ENCODE measurements around the gene CASS4. TPM values are rescaled to one million over a fixed set of nuclear protein-coding genes. Genes with fewer than 3 reads are reported as not detected.

Gene CASS4
- total RNA-seq, 1 donor from 2014 or later: 0.56 TPM

GRCh38 chr20:56424931-56425330 lies 12.9 kb downstream of the CASS4 start:
- H3K27me3 Mint-ChIP-seq: peaks cover 6% of the 10 kb centered on the region

GRCh38 chr20:56426026-56426425 lies 14.0 kb downstream of the CASS4 start:
- Mint-ChIP-seq H3K4me3 (no peak overlapping the region), H3K27me3 (peaks cover 6% of the 10 kb centered on the region)

More at GRCh38 chr20:56424931-56425330, 12.9 kb downstream of the CASS4 start:
- no peak overlapping the region for H3K4me3 Mint-ChIP-seq
- no peak overlapping the region for H3K27ac Mint-ChIP-seq
- TF ChIP-seq CTCF (conservative IDR thresholded peaks at IDR 0.05): no peak
- H3K36me3 Mint-ChIP-seq: no peaks in the 10 kb centered on the region
- DNase-seq (ENCODE audit: extremely low spot score, unreplicated experiment): no peak
- no peaks in the 10 kb centered on the region for H3K9me3 Mint-ChIP-seq
- peaks cover 13% of the 10 kb centered on the region for H3K4me1 Mint-ChIP-seq (ENCODE audit: unreplicated experiment)

GRCh38 chr20:56426926-56427325 lies 14.9 kb downstream of the CASS4 start:
- no peak overlapping the region for H3K4me3 Mint-ChIP-seq
- H3K9me3 Mint-ChIP-seq: no peaks in the 10 kb centered on the region
- H3K27me3 Mint-ChIP-seq: peaks cover 6% of the 10 kb centered on the region
- no peaks in the 10 kb centered on the region for H3K36me3 Mint-ChIP-seq
- no peak for DNase-seq (ENCODE audit: extremely low spot score, unreplicated experiment)
- H3K27ac Mint-ChIP-seq: no peak overlapping the region
- no peak for TF ChIP-seq CTCF (conservative IDR thresholded peaks at IDR 0.05)
- peaks cover 16% of the 10 kb centered on the region for H3K4me1 Mint-ChIP-seq (ENCODE audit: unreplicated experiment)

More at GRCh38 chr20:56426026-56426425, 14.0 kb downstream of the CASS4 start:
- TF ChIP-seq CTCF (conservative IDR thresholded peaks at IDR 0.05): no peak
- no peak overlapping the region for H3K27ac Mint-ChIP-seq
- H3K4me1 Mint-ChIP-seq (ENCODE audit: unreplicated experiment): peaks cover 18% of the 10 kb centered on the region
- no peaks in the 10 kb centered on the region for H3K36me3 Mint-ChIP-seq
- DNase-seq (ENCODE audit: extremely low spot score, unreplicated experiment): no peak
- no peaks in the 10 kb centered on the region for H3K9me3 Mint-ChIP-seq

DNA sequence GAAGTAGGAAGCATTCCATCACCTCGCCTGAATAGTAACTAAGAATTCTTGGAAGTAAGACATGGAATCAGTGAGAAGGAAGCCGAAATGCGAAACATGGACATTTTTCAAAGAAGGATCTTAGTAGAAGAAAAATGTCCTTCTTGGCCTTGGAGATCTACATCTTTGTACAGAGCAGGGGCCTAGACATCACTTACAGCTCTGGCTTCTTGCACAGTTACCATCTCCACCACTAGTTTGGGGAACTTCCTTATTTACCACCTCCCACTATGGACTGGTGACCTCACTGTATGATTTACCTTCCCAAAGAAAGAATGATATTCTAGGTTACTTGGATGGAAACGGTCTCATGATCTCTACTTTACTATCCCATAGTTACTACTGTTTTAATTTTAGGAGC lies 15.7 kb downstream of the CASS4 start:
- Mint-ChIP-seq H3K36me3 (no peaks in the 10 kb centered on the region), H3K4me1 (ENCODE audit: unreplicated experiment) (peaks cover 16% of the 10 kb centered on the region), H3K27me3 (peaks cover 6% of the 10 kb centered on the region), H3K27ac (no peak overlapping the region), H3K9me3 (no peaks in the 10 kb centered on the region), H3K4me3 (no peak overlapping the region)
- DNase-seq (ENCODE audit: extremely low spot score, unreplicated experiment): no peak
- no peak for TF ChIP-seq CTCF (conservative IDR thresholded peaks at IDR 0.05)

- no peak overlapping the region for H3K27ac Mint-ChIP-seq
- peaks cover 6% of the 10 kb centered on the region for H3K27me3 Mint-ChIP-seq
- H3K9me3 Mint-ChIP-seq: no peaks in the 10 kb centered on the region
- peaks cover 16% of the 10 kb centered on the region for H3K4me1 Mint-ChIP-seq (ENCODE audit: unreplicated experiment)
- H3K4me3 Mint-ChIP-seq: no peak overlapping the region
- no peaks in the 10 kb centered on the region for H3K36me3 Mint-ChIP-seq
- DNase-seq (ENCODE audit: extremely low spot score, unreplicated experiment): no peak
- TF ChIP-seq CTCF (conservative IDR thresholded peaks at IDR 0.05): no peak
These were observed 16.4 kb downstream of the CASS4 start for GRCh38 chr20:56428410-56428809.

GRCh38 chr20:56428881-56429280 lies 16.8 kb downstream of the CASS4 start:
- peaks cover 6% of the 10 kb centered on the region for H3K27me3 Mint-ChIP-seq
- no peak overlapping the region for H3K4me3 Mint-ChIP-seq
- peaks cover 16% of the 10 kb centered on the region for H3K4me1 Mint-ChIP-seq (ENCODE audit: unreplicated experiment)
- DNase-seq (ENCODE audit: extremely low spot score, unreplicated experiment): no peak
- H3K9me3 Mint-ChIP-seq: no peaks in the 10 kb centered on the region
- no peak for TF ChIP-seq CTCF (conservative IDR thresholded peaks at IDR 0.05)
- no peak overlapping the region for H3K27ac Mint-ChIP-seq
- H3K36me3 Mint-ChIP-seq: no peaks in the 10 kb centered on the region
